GM19238 (cell line): ENCODE data around the gene CADM2.

Source experiments
- DNase-seq: peaks from one replicate; pipeline ENCODE4 v3.0.0; 2011; ENCODE audit warnings: low spot score; ENCODE audit not compliant: insufficient read length

Gene CADM2

DNA sequence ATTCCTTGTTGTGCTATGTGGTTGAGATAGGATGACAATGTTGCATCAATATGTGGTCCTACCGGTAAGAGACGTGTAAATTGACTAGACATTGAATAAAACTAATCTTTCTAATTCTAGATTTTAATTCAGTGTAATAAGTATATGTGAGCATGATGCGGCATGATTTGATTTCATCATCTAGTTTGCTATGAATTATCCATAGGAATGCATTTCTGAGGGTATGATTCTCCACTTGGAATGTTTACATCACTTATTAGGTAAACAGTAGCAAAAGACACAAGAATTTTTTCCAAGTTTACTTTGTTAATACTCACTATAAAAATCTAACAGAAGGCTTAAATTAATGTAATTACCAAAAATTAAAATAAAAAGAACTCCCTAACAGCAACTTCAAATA is 353.5 kb downstream of the CADM2 start:
- no peak for DNase-seq

DNA sequence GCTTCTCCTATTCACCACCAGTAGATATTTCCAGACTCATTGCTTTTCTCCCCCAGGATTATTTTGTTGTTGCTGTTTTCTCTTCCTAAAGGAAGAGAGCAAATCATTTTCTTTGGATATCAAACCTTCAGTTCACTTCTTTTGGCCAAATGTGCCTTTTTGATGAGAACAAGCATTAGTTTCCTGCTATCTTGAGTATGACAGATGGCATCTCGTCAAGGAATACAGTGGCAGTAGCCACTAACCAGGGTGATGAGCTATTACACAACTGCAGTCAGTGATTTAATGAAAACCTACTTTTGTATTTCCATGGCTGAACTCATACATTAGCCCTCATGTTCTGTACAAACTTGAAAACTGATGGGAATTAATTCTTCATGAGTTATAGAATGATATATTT is 354.6 kb downstream of the CADM2 start:
- DNase-seq = no peak

DNA sequence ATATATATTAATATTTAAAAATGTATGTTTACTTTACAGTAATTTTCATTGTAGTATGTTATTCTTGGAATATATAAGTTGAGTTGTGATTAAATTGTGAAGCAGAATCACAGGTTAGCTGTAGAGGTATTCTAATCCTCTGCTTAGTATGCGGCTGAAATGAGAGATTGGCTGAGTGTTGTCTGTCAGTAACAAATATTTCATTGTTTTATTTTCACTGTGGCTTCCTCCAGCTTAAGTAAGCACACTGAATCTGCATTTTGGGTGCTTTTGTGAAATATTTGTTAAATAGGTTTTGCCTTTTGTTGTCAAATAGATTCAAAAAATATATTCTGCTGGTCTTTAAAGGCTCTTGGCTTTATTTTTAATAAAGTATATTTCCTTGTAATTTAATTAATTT is 357.5 kb downstream of the CADM2 start:
- no peak for DNase-seq

DNA sequence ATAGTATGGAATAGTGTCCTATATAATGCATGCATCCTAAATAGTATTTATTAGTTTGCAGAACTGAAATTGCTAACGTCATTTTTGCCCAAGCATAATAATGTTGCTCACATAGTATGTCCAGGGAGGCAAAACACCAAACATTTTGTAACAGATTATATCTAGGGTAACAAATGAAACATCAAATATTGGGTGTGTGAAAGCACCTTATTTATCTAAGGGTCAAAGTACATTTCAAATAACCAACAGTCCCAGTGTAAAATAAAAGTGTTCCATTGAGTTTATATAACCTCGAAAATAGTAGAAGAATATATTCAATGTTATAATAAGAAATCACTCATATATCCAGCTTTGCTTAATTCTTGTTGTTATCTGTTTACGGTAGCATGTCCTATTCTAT is 363.1 kb downstream of the CADM2 start:
- DNase-seq = no peak

DNA sequence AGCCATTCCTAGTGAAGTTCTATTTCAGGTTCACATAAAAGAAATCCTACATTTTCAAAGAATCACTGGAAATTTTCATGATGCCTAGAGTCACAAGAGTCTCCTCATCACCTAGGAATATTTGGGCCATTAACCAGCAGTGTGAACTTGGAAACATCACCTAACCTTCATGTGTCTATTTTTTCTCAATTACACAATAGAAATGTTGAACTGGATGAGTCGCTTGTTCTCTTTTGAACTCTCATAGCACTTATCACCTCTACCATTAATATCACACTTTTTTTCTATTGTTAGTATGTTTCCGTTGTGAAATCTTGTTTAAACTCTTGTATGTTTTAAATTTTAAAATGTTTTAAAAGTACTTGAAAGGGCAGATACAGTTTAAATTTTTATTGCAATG is 371.3 kb downstream of the CADM2 start:
- DNase-seq = no peak

DNA sequence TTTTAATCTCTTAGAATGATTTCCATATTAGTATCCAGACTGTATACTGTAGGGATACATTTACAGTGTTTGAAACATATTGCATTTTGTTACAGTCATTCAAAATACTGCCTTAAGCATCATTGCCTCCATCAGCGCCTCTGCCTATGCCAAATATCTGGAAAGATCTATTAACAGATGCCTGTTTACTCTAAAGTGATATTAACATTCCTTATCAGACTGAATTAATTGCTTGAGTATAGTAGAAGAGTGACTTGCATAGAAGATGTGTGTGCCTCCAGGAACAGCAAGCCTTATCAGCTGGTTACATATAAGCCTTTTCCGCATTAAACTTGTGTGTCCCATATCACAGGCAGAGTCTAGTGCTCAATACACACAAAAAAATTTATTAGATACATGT is 379.1 kb downstream of the CADM2 start:
- no peak for DNase-seq

DNA sequence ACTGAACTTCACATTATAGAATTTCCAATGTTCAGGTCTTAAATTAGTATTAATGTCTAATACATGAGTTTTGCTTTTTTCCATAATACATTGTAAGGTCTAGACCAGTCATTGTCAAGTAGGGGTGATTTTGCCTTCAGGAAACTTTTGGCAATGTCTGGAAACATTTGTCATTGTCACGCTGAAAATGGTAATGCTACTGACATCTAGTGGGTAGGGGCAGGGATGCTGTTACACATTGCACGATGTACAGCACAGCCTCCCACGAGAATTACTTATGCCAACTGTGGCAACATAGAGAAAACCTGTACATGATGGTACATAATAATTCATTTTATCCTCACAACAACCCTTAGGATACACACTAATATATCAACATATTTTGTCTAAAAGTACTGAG is 384.1 kb downstream of the CADM2 start:
- DNase-seq = no peak

DNA sequence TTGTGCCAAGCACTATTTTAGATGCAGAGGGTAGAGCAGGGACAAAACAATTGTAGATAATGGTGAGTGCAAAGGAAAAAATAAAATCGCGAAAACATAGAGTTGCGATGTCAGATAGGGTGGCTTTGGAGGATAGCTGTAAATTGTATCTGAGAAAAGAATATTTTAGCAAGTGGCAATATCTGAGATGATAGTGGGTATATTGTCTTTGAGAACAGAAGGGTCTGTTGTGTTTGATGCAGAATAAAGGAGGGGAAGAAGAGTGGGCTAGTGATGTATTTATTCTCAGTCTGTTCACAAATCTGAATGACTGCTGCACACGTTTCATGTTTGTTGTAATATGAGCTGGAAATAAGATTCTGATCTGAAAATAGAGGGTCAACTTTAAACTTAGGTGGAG is 396.8 kb downstream of the CADM2 start:
- no peak for DNase-seq

DNA sequence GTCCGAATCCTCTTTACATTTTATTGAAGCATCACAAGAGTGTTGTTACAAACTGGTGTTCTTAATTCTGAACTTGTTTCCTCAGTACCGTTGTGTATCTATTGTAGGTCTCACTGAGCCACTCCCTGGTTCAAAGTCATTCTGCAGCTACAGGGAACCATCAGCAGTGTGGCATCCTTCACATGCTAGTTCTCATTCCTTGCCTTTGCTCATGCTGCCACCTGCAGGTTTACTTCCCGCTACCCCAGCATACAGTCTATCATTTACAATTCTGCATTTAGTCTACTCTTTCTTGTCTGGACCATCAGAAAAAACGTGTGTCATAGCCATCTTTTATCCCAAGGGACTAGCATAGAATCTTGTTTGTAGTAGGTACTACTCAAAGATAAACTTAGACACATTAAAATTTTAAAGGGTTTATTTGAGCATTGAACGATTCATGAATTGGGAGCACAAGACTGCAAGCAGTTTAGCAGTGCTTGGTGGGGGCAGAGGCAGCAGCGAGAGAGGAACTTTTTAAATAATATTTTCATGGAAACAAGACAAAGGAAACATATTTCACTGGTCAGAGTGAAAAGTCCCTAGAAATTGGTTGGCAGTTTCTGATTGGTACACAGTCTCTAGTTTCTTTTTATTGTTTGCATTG is 402.1 kb downstream of the CADM2 start:
- DNase-seq = no peak

DNA sequence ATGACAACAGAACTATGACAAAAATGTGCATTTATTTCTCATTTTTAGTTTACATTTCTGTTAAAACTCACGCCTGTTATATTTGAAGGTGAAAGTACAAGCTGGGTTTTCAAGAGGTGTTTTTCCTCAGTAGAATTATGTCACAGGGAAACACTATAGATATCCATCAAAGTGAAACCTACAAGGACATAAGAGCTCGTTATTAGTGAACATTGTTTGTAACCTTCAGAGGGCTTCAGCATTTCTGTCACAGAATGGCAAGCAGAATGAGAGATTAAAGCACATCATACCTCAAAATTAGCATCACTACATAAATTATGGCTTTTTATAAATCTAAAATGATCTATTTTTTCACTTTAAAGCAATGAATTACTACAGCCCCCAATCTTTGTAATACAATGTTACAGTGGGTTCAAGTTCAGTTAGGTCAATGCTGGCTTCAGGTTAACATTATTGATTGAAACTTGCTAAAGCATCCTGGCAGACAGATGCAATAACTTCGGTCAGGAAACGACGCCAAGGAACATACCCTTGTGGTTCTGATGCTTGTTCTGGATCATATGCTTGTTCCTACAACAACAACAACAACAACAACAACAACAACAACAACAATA is 405.6 kb downstream of the CADM2 start:
- DNase-seq = no peak

DNA sequence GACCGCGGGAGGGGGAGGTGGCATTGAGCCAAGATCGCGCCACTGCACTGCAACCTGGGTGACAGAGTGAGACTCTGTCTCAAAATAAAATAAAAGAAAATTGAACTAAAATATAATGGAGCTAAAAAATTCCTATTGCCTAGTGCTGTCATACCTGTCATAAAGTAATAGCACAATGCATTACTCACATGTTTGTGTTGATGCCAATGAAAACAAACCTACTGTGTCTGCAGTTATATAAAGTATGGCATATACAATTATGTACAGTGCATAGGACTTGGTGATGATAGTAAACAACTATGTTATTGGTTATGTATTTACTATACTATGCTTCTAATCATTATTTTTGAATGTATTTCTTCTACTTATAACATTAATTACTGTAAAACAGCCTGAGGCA is 411.6 kb downstream of the CADM2 start:
- no peak for DNase-seq

DNA sequence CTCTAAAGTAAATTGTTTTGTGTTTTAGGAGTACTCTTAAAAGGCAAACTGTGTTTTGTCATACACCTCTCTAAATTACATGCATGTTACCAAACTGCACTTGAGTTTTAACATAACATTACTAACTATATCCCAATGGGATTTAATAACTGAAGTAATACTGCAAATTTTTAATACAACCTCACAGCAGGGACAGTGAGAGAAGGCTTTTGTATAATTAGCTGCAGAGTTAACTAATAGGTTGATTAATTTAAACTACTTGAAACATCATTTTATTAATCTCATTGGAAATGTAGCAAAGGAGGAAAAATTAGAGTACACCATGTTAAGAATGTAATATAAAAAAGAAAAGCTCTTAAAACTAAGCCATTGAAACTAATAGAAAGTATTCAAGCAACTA is 417.3 kb downstream of the CADM2 start:
- DNase-seq = no peak

DNA sequence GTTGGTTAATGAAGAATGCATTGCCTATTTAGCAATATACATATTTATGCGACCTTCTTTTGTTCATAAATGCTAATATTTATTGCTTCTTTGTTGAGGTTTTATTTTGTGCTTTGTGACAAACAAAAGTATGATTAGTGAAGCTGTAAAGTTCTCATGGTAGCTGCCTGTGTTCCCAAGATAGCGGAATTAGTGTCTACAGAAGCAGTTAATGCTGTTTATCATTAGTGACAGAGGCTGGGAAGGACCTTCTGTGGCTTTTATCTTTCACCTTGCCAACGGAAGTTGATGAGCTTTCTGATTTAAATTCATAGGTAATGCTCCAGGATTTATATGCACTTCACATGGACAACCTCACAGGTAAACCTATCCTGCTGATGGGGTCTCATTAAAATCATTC is 418.3 kb downstream of the CADM2 start:
- DNase-seq = no peak

DNA sequence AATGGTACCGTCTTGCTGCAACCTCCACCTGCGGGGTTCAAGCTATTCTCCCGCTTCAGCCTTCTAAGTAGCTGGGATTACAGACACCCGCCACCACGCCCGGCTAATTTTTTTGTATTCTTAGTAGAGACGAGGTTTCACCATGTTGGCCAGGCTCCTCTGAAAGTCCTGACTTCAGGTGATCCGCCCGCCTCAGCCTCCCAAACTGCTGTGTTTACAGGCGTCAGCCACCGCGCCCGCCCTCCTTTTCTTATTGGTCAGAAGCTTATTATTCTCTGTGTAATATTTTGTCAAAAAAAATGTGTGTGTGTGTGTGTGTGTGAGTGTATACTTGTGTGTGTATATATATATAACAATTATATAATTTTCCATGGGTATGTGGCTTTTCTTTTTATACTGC is 425.6 kb downstream of the CADM2 start:
- DNase-seq = no peak

DNA sequence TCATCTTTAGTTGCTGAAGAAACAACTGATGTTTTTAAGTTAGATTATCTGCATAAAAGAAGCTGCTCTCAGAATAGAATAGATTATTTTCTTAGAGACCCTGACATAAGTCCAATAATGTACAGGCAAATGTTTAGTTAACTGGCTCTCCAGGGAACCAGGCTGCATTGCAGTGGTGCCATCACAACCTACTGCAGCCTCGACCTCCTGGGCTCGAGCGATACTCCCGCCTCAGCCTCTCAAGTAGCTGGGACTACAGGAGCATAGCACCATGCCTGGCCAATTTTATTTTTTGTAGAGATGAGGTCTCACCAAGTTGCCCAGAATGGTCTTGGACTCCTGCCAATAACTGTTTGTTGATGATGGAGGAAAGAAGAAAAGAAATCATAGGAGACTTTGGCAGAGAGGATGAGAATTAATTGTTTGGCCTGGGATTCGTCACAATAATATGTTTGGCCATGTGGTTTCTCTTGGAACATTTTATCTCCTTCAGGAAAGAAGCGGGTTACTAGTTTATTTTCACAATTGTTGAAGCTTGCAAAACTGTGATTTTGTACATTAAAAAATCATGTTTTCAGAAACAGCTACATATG is 429.2 kb downstream of the CADM2 start:
- DNase-seq = no peak

DNA sequence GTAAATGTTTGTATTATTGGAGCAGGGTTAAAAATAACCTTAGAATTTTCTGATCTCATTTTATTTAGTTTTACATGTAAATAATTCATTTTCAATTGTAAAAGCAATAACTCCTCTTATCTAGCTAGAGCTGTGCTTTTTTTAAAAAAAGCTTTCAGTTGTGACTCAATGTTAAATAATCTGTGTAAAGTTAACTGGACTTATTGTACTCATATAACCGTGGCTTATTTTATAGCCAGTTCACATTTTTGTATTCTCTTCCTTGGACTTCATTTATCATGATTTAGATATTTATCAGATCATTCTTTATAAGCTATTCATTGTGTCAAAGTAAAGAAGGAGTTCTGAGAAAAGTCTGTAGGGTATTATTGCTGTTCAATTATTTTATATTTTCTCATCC is 435.6 kb downstream of the CADM2 start:
- DNase-seq = no peak

DNA sequence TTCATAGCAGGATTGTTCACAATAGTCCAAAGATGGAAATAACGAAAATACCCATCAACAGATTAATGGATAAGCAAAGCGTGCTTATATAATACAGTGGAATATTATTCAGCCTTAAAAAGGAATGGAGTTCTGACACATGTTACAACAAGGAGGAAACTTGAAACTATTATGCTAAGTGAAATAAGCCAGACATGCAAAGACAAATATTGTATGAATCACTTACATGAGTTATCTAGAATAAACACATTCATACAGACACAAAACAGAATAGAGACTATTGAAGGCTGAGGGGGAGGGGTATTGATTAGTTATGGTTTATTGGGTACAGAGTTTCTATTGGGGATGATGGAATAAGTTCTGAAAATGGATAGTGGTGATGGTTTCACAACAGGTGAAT is 438.6 kb downstream of the CADM2 start:
- no peak for DNase-seq

DNA sequence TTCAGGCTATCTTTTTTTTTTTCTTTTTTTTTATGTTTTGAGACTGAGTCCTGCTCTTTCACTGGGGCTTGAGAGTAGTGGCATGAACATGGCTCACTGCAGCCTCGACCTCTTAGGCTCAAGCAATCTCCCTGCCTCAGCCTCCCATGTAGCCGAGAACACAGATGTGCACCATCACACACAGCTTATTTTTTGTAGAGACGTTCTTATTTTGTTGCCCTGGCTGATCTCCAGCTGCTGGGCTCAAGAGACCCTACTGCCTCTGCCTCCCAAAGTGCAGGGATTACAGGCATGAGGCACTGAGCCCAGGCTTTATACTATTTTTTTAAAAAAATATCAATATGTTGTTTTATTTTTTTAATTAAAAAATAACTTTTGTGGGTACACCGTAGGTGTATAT is 467.3 kb downstream of the CADM2 start:
- no peak for DNase-seq

DNA sequence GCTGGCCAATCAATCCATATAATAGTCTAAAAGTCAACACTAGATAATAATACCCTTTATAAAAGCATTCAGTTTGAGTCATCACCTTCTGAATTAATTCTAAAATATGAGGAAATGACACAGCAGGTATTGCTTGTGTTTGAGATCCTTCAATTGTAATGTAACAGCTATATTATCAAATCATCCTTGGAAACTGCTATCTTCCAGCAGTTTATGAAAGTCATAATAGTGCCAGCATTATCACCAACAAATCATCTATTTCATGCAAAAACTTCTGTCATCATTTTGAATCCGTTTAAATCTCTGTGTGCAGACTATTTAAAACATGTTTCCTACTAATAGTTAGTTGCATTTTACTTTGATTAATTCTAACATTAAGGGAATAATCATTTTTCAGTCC is 468.7 kb downstream of the CADM2 start:
- no peak for DNase-seq

DNA sequence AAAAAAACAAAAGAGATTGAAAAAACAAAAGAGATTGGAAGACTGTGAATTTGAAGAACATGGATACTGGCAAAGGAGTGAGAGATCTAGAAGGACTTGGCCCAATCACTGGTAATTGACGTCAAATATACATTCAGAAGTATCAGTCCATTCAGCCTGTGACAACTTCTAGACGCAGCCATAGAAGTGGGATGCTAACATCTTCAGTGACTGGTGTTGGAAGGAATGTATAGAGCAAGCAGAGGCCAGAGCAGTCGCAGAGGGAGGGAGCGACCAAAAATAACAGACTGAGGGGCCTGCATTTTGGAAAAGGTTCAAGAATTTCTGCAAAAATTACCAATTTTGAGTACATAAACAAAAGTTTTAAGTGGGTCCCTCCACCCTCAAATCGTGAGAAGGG is 473.3 kb downstream of the CADM2 start:
- no peak for DNase-seq

DNA sequence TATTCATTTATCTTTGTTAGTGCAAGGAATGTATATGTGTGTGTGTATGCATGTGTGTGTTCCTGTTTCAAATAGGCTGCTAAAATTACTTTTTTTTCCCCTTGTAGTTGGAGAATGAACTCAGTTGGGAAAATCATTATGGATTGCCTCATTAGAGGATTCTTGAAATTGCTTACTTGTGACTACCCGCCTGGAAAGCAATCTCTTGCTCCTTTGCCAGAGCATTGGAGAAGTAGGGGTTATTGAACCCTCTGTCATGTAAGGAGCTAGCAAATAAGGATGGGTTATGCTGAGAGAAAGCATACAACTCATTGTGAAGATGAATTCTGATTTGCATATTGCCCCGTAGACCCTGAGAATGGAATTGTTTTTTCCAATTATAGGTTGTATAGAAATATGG is 474.5 kb downstream of the CADM2 start:
- DNase-seq = no peak

DNA sequence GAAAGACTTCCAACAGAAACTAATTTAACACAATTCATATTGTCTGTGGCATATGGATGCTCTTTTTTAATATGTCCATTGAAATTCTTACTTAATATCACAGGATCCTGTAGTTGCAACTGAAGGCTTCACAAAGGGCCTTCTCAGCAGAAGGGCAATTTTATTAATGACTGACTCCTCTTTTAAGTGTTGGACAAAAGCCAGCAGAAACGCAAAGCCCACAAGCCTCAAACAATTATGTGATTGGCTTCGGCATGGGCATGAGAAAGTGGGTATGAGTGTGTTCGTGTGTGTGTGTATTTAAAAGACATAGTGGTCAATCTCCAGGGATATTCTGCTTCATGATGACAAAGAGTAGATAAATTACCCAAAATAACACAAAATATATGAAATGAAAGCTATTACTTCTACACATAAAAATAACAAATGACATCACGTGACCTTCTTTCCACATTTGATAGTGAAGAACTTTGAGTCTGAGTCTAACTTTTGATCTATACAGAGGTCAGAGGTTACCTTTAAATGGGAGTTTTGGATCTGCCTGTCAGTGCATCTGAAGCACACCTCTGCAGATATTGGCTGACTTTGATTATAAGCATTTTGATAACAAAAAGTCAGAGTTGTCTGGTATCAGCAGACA is 496.9 kb downstream of the CADM2 start:
- no peak for DNase-seq

DNA sequence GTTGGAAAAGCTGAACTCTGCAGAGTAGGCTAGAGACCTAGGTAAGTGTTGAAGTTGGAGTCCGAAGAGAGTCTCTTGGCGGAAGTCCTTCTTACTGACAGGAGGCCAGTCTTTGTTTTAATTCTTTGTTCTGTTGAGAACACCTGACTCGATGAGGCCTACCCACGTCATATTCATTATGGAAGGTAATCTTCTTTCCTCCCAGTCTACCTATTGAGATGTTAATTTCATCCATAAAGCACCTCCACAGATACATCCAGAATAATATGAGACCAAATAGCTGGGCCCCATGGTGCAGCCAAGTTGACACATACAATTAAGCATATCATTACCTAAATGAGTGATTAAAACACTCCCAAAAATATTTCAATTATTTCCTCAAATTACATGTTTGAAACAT is 515.5 kb downstream of the CADM2 start:
- DNase-seq = no peak
